ENCODE measurements around the gene OLFML1.

The OLFML1 gene

GRCh38 chr11:7533199-7534041 lies 48.1 kb downstream of the OLFML1 start:
- DNase-seq: peak; percentile 50

GRCh38 chr11:7534042-7534378 lies 48.7 kb downstream of the OLFML1 start:
- DNase-seq: no peak

- peak; percentile 22 for DNase-seq
These were observed 50.8 kb downstream of the OLFML1 start for GRCh38 chr11:7536100-7536499.

- DNase-seq: no peak
These were observed 52.0 kb downstream of the OLFML1 start for GRCh38 chr11:7537265-7537664.

- no peak for DNase-seq
These were observed 52.7 kb downstream of the OLFML1 start for GRCh38 chr11:7538031-7538430.

GRCh38 chr11:7538466-7539454 lies 53.5 kb downstream of the OLFML1 start:
- no peak for DNase-seq

- peak; percentile 60 for DNase-seq
These were observed 55.7 kb downstream of the OLFML1 start for GRCh38 chr11:7540830-7541555.

- no peak for DNase-seq
These were observed 58.0 kb downstream of the OLFML1 start for GRCh38 chr11:7543302-7543701.

- DNase-seq: no peak
These were observed 58.7 kb downstream of the OLFML1 start for GRCh38 chr11:7544021-7544420.

- no peak for DNase-seq
These were observed 60.3 kb downstream of the OLFML1 start for GRCh38 chr11:7545611-7546010.

- no peak for DNase-seq
These were observed 61.1 kb downstream of the OLFML1 start for GRCh38 chr11:7546324-7546791.

- DNase-seq: no peak
These were observed 62.4 kb downstream of the OLFML1 start for GRCh38 chr11:7547687-7548086.

GRCh38 chr11:7548659-7549274 lies 63.5 kb downstream of the OLFML1 start:
- DNase-seq: peak; percentile 79

- DNase-seq: no peak
These were observed 64.4 kb downstream of the OLFML1 start for GRCh38 chr11:7549681-7550080.

GRCh38 chr11:7551571-7551970 lies 66.3 kb downstream of the OLFML1 start:
- DNase-seq: no peak

- DNase-seq: no peak
These were observed 67.4 kb downstream of the OLFML1 start for GRCh38 chr11:7552666-7553065.

- DNase-seq: no peak
These were observed 69.9 kb downstream of the OLFML1 start for GRCh38 chr11:7555052-7555699.

GRCh38 chr11:7558046-7558445 lies 72.7 kb downstream of the OLFML1 start:
- DNase-seq: no peak

- DNase-seq: no peak
These were observed 74.3 kb downstream of the OLFML1 start for GRCh38 chr11:7559398-7560283.
